ENCODE results near the gene MATCAP1.

GRCh38 chr16:67137605-67138004 is 46.2 kb downstream of the MATCAP1 start:
- TF ChIP-seq EZH2 (IDR thresholded peaks at IDR 0.05; ENCODE audit: insufficient read depth, poor library complexity, severe bottlenecking) (no peak), EZH2phosphoT487 (IDR thresholded peaks at IDR 0.05; ENCODE audit: insufficient read depth, low read depth) (no peak)

Measured in GM23248 (cell line).